Stimulated activated CD4-positive, alpha-beta T cell treated with anti-CD3 and anti-CD28 coated beads, TNF-alpha, amount 100 ng/mL, for 1 hour (primary cell): ENCODE results near the gene PAX7.
"Not testable (repeated sequence)": the region's sequence is repeated elsewhere in the genome, so short reads cannot be mapped to it uniquely, and the experiment has no call there.

Experiments used
- DNase-seq, 3 donors: peaks; one replicate each; pipeline ENCODE4 v3.0.0-alpha.2; 2020; ENCODE audit warnings: low read depth in 3 of 3, low spot score in 1 of 3

The PAX7 gene

DNA sequence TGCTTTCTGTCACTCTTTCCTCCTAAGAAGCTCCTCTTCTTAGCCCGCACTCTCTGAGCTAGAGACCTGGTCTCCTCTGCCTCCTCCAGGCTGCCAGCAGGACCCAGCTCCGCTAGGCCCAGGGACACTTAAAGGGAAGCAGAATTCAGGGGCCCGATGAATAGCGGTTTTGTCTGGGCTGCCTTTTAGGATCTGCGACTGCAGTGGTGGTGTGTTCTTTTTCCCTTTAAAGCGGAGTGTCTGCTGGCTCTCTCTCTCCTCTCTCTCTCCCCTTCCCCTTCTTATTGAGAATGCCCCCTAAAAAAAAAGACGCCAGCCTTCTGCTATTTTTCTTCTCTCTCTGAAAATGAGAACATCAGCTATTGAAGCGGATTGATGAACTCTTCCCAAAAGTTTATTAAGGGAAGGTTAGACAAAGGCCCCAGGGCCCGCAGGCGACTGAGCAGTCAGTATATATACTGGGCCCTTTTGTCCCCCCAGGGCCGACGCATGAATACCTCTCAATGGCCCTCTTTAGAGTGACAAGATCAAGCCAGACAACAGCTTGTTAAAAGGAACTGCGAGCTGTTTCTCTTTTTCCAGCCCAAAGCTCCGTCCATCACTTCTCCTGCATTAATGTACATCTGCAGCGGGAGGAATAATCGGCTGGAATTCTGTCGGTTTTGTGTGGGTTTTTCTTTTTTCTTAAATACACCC lies 27.0 kb downstream of the PAX7 start:
- DNase-seq = no peak

DNA sequence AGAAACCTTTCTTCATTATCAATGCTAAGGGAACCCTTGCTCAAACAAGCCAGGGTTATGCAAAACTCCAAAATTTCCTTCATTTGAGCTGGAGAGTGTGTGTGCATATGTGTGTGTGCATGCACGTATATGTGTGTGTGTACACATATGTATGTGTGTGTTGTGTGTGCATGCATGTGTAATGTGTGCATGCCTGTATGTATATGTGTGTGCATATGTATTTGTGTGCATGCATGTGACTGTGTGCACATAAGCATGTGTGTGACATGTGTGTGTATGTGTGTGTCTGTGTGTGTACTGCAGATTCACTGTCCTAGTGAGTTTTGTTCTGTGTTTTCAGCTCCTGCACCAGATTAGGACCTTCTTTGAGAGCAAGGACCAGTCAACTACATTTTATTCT lies 28.2 kb downstream of the PAX7 start:
- no peak for DNase-seq

DNA sequence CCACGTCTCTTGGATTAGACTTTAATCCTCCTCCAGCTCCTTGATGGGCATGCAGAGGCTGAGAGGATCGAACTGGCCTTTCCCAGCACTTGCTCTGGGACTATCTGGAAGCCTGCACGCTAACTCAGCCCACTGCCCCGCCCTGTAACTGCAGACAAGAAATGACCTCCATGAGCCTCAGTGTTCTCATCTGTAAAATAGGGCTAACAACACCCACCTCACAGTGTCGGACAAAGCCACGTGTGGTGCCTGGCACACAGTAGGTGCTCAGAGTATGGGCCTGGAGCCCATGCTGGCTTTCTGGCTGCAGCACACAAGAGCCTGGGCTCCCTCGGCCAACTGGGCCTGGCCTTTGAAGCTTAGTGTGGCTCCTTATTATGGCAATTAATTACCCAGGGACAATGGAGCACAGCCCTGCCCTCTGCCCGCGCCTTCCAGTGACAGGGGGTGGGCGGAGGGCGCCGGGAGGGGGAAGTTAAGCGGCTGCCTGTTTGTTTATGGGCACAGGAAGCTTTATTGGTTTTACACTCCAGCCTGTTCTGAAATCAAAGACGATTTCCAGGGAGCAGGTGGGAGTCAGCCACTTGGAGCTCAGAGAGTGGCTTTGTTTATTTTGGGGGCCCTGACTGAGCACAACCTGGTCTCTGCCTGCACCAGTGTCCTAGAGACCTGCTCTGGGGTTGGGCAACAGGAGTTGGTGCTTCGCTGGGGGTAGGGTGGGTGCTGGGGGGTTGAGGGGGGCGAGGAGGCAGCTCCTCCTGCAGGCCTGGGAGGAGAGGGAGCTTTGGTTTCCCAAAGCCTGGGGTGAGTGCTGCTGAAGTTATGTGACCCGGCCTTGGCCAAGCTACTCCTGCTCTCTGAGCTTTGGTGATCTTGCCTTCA lies 31.0 kb downstream of the PAX7 start:
- no peak for DNase-seq

DNA sequence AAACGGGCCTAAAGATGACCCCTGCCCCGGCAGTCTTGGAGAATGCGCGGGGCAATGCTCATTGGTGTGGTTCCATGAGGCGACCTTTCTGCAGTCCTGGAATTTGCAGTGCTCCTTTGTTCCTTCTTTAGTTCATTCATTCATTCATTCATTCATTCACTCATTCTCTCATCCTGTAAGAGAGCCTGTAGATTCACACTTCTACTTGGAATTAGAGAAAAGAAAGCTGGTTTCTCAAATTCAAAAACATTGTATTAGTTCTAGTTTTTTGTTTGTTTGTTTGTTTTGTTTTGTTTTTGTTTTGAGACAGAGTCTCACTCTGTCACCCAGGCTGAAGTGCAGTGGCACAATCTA lies 31.6 kb downstream of the PAX7 start:
- DNase-seq = no peak

DNA sequence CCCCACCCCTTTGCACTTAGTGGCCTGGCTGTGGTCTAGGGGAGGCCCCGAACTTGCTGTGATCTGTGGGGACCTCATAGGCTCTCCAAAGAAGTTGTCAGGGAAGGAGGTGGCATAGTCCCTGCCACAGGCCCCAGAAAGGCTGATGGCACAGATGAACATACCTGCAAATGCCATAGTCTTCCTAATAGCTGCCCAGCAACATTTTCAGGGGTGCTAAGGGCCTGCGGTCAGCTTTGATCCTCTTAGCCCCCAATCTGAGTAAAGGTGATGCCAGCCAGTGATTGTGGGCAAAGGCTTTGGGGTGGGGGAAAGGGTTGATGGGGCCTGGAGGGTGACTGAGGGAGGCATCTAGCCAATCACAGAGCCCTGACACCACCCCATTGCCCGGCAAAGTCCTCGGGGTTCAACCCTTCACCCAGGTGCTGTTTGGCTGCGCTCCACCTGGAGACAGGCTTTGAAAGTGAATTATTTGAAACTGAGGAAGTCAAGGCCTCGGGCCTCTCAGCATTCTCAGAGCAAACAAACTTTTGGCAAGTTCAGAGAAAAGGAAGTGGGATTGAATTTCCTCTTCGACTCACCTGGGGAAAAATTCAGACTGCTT lies 35.8 kb downstream of the PAX7 start:
- DNase-seq = no peak

DNA sequence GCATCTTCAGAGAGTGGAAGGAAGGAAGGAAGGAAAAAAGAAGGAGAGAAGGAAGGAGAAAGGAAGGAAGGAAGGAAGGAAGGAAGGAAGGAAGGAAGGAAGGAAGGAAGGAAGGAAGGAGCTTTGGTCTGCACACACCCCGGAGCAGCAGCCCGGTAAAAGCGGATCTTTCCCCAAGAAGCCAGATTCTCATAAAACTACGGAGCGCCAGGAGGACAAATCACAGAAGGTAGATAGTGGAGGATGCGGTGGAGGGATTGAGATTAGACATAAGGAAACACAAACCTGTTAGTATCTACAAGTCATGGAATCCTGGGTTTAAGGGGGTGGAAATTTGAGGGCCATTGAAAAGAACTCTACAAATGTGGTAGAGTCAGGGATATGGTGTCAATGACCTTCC lies 36.7 kb downstream of the PAX7 start:
- no peak for DNase-seq

DNA sequence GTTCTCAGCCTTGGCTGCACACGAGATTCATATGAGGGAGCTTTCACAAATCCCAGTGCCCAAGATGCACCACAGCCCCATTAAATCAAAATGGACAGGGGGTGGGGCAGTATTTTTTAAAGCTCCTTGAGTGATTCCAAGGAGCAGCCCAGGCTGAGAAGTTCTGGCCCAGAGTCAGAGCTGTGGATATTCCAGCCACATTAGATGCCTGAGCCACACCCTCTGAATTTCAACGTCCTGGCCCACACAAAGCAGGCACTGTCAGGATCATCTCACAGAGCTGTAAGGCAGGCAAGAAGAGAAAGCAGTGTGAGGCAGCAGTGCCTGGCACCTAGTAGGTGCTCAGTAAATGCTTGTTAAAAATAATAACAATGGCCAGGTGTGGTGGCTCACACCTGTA lies 37.4 kb downstream of the PAX7 start:
- DNase-seq = no peak

DNA sequence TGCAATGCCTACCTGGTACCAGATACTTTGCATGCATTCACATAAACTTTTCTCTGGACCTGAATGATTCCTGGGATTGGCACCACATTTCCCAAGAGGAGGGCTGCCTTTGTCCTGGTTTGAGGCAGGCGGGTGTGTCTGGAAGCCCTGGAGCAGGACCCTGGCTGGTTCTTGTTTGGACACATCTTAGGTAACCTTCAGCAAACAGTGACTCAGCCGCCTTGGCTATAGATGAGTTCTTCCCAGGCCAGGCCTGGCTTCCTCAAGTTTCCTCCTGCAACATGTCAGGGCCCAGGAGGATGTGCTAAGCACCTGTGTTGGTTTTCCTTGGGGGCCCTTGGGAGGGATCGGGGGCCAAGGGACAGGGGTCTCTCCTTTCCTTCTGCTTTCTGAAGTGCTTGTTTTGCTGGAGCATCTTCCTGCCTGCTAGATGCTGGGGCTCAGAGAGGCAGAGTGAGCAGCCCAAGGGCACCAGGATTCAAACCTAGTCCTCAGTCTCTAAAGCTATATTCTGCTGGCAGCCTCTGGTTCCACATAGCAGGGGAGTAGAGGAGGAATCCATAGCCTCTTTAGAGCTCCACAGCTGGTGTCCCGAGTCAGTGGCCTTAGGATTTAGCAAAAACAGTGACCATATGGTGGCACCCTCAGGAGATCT lies 38.2 kb downstream of the PAX7 start:
- DNase-seq = no peak

DNA sequence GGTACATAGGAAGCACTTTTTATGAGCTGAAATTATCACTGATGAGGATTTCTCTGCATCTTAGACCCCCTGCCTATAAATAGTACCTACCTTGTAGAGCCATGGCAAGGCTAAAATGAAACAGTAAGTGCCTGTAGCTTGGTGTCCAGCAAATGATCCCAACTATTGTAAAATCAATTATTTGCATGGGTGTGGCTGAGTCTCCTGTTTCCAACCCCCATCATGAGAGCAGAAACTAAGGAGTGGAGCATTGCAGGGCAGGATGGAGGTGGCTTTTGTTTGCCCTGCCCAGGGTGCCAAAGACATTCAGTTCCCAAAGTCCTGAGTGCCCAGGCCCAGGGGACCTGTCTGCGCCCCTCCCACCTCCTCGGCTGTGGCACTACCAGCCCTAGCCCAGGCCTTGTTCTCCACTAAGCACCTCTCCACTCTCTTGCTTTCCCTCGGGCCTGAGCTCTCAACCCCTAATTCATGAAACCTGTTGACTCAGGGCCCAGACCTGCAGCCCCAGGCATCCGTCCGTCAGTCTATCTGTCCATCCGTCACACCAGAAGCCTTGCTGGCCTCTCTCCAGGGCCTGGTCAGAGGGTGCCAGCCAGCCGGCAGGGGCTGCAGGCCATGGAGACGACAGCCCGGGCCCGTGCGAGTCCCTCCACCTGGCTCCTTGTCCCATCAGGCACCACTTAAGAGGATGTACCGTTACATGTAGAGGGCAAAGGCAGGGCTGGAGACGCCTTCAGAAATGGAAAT lies 39.6 kb downstream of the PAX7 start:
- DNase-seq = no peak

DNA sequence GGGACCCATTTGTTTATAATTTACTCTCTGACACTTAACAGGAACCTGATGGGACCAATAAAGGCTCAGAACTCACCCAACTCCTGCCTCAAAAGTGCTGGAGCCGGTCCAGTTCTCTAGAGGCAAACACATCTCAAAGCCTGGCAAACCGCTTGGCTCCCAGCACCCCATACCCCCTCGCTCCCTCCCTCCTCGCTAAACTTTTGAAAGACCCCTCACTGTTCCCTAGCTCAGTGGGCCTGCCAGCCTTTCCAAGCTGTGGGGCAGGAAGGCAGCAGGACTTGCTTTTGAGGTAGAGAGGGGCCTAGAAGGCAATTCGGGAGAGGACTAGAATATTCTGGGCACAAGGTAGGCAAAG lies 40.2 kb downstream of the PAX7 start:
- DNase-seq = no peak

DNA sequence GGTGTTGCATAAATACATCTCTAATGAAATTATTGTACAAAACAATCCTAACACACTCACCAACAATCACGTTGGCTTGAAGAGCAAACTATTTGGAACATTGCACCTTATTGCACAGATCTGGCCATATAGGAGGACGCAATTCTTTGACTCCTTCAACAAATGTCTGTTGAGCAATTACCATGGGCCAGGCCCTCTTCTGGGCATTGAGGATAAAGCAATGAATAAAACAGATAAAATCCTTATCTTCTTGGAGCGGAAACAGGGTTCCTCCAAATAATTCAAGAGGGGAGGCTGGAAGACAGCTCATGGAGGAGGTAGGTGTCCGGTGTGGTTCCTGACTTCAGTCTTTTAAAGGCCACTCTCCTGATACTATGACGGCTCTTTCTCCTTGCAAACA lies 43.3 kb downstream of the PAX7 start:
- DNase-seq = no peak

DNA sequence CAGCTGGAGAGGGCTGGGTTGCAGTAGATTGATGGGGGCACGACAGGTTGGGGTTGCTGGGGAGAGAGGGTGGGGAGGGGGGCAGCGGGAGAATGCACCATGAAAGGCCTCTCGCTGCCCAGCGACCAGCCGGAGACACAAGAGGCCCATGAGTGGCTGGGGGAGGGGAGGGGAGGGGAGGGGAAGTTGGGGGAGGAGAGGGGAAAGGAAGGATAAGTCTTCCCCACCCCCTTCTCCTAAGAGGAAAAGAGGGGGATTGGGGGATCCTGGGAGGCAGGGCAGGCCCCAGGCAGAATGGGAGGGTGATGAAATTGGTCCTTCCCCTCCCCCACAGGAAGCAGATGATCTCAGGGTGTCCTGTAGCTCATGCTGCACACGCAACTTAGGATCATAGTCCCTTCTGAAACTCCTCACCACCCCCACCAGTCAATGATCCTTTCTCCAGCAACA lies 45.7 kb downstream of the PAX7 start:
- DNase-seq = no peak

DNA sequence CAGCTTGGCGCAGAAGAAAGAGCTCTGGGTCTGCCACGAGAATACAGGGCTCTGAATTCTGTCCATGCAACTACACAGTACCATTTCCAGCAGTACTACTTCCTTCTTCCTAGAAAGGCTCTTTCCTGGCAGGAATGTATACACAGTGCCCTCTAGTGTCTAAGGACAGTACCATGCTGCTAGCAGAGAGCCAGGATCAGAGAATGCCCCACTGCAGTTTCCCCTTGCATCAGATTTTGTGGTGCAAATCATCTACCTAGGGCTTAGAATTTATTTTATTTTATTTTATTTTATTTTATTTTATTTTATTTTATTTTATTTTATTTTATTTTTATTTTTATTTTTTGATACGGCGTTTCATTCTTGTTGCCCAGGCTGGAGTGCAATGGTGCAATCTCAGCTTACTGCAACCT lies 50.8 kb downstream of the PAX7 start:
- no peak for DNase-seq

DNA sequence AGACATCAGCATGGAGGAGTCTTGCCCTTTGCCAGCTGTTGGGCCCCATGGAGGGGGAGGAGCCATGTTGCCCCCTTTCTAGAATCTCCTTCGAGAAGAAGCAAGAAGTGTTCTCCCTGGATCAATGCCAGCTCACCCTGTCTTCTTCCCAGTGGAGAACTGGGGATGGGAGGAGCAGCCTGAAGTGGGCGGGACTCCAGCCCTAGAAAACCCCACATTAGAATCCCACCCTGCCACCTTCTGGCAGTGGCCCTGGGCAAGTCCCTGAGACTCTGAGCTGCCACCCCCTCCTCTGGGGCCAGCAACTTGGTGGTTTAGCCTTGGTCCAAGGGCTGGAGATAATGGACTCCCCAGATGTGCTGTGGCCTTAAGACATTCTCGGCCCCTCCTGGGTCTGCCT lies 51.7 kb downstream of the PAX7 start:
- no peak for DNase-seq

DNA sequence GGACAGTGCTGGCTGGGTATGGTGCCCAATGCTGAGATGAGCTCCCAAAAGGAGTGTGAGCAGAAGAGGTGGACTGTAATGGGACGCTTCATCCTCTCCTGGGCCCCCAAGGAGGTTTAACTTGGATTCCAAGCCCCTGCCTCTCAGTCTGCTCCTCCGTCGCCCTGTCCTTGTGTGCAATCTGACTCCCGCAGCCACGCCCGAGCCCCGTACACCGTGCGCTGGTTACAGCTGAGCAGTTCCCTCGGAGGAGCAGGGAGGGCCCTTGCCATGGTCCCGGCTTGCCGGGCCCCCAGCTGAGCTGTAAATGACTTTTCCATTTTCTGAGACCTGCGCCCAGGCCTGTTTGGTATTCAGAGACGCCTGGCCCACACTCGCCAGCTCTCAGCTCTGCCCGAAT lies 53.7 kb downstream of the PAX7 start:
- DNase-seq = no peak

DNA sequence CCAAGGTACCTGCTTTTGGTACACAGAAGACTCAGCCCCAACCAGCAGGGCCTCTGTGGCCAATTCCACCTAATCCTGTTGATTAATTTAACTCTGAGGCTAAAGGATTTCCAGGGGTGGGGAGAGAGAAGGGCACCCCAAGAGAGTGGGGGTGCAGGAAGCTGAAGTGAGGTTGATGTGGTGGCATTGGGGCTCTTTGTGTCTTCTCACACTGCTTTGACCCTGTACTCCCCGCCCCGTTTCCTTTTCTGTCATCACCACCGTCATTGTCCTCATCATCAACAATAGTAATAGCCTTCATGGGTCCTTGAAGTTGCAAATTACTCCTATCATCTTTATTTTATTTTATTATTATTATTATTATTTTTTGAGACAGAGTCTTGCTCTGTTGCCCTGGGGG lies 55.9 kb downstream of the PAX7 start:
- DNase-seq = no peak

DNA sequence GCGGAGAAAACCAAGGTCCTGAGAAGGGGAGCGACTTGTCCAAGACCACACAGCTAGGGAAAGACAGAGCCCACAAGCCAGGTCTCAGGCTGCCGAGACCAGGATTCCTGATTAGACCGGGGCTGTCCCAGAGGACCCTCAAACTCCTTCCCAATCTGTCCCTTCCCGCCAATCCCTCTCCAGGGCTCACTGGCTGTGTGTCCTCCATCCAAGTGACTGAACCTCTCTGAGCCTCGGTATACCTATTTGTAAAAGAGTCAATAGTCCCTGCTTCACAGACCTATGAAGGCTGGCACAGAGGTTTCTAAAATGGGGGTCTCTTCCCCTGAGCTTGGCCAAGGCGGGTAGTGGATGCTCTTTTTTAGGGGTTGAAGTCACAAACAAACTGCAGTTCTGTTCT lies 56.6 kb downstream of the PAX7 start:
- DNase-seq = no peak

DNA sequence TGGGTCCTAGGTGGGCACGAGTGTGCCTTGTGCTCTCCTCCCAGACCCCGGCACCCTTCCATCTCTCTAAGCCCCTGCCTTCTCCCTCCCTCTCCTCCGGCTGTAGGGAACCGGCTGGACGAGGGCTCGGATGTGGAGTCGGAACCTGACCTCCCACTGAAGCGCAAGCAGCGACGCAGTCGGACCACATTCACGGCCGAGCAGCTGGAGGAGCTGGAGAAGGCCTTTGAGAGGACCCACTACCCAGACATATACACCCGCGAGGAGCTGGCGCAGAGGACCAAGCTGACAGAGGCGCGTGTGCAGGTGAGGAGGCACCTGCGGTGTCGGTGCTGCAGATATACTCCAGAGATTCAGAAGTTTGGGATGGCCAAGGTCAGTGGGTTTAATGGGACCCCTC lies 61.0 kb downstream of the PAX7 start:
- DNase-seq = no peak

DNA sequence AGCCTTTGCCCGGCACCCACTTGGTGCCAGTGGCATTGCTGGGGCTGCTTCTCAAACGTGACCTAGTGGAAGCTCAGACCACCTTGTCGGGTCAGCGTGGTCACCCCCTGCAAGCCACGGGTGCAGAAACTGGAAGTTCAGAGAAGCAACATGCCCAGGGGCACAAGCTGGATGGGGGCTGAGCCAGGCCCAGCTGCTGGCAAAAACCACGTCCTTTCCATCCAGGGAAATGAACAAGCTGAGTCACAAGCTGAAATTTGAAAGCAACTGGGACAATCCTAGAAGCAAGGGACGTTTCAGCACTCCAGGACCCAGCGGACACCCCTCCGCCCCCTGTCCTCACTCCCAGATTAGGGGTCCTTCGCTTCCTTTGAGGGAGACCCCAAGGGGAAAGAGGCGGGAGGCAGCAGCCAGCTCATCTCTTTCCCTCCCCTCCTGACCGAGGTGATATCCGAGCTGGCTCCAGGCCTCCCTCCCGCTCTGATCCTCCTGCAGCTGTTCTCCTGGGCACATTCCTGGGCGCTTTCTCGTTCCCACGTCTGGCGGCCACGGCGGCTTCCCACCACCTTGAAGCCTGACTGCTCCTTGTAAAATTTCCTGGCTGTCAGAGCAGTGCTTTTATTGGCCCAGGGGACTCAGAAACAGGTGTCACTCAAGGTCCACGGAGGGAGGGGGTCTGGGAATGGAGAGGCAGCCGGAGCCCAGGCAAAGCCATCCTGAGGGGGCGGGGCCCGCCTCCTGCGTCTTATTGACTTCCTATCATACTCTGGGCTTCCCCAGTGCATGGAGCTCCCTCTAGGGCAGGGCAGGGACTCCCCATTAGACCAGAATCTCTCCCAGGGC lies 62.8 kb downstream of the PAX7 start:
- DNase-seq = no peak

DNA sequence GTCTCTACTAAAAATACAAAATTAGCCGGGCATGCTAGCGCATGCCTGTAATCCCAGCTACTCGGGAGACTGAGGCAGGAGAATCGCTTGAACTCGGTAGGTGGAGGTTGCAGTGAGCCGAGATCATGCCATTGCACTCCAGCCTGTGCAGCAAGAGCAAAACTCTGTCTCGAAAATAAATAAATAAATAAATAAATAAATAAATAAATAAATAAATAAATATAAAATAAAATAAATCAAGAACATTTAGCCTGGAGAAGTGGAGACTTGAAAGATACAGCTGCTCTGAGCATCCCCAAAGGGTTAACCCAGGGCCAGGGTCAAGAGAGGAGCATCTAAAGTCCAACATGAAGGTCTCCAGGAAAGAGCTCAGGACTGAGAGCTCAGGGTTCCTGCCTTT lies 63.6 kb downstream of the PAX7 start:
- not testable (repeated sequence) for DNase-seq
